RKO (cell line): Measurements from ENCODE around the gene RFX1.
"Not testable (repeated sequence)": the region's sequence is repeated elsewhere in the genome, so short reads cannot be mapped to it uniquely, and the experiment has no call there.

ENCODE experiments used
- DNase-seq: peaks from one replicate; pipeline ENCODE4 v3.0.0-alpha.2; 2016; ENCODE audit warnings: low spot score

RFX1 gene

GRCh38 chr19:14006085-14006765 is at the start of gene RFX1:
TSS of gene RFX1 (minus strand) at chr19:14006320. CDS start at chr19:13993843, 12,477 bp downstream.
- peak; percentile 100 for DNase-seq

GRCh38 chr19:14055396-14055795 is 49.3 kb upstream of the RFX1 start:
- no peak for DNase-seq

- no peak for DNase-seq
These were observed 48.6 kb upstream of the RFX1 start for GRCh38 chr19:14054721-14055120.

GRCh38 chr19:14054099-14054498 is 48.0 kb upstream of the RFX1 start:
- no peak for DNase-seq

- DNase-seq, result no peak
These were observed 47.4 kb upstream of the RFX1 start for GRCh38 chr19:14053500-14053899.

- DNase-seq, result no peak
These were observed 46.9 kb upstream of the RFX1 start for GRCh38 chr19:14053032-14053431.

GRCh38 chr19:14052470-14052869 is 46.4 kb upstream of the RFX1 start:
- DNase-seq, result no peak

- no peak for DNase-seq
These were observed 45.9 kb upstream of the RFX1 start for GRCh38 chr19:14051980-14052379.

- not testable (repeated sequence) for DNase-seq
These were observed 44.8 kb upstream of the RFX1 start for GRCh38 chr19:14050961-14051360.

- DNase-seq, result no peak
These were observed 44.4 kb upstream of the RFX1 start for GRCh38 chr19:14050512-14050911.

GRCh38 chr19:14048443-14049153 is 42.5 kb upstream of the RFX1 start:
- peak; percentile 70 for DNase-seq

GRCh38 chr19:14047866-14048265 is 41.7 kb upstream of the RFX1 start:
- not testable (repeated sequence) for DNase-seq

- DNase-seq, result peak; percentile 67
These were observed 36.8 kb upstream of the RFX1 start for GRCh38 chr19:14042659-14043608.

- DNase-seq, result no peak
These were observed 33.1 kb upstream of the RFX1 start for GRCh38 chr19:14039181-14039580.

GRCh38 chr19:14035706-14036105 is 29.6 kb upstream of the RFX1 start:
- DNase-seq, result no peak

GRCh38 chr19:14035159-14035558 is 29.0 kb upstream of the RFX1 start:
- peak; percentile 53 for DNase-seq

GRCh38 chr19:14033946-14034345 is 27.8 kb upstream of the RFX1 start:
- peak; percentile 37 for DNase-seq

- peak; percentile 85 for DNase-seq
These were observed 25.8 kb upstream of the RFX1 start, which contains the start of gene IL27RA for GRCh38 chr19:14031719-14032480. TSS of gene IL27RA (plus strand) at chr19:14031762. CDS start at chr19:14031873, 111 bp downstream.

- DNase-seq, result no peak
These were observed 25.0 kb upstream of the RFX1 start for GRCh38 chr19:14030997-14031718.

GRCh38 chr19:14028901-14029300 is 22.8 kb upstream of the RFX1 start:
- no peak for DNase-seq
